ENCODE results near the gene ESPL1.
"Not testable (repeated sequence)": the region's sequence is repeated elsewhere in the genome, so short reads cannot be mapped to it uniquely, and the experiment has no call there.

ESPL1 gene

DNA sequence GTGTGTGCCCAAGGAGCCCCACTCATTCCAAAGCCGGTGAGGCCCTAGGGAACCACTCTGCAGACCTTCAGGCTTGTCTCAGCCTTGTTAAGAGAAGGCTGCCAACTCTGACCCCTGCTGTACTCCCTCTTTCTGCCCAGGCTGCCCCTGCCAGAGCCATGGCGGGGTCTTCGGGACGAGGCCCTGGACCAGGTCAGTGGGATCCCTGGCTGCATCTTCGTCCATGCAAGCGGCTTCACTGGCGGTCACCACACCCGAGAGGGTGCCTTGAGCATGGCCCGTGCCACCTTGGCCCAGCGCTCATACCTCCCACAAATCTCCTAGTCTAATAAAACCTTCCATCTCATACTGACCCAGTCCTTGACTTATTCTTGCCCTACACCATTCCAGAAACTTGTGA, 38.7 kb downstream of the ESPL1 start:
- DNase-seq: no peak

DNA sequence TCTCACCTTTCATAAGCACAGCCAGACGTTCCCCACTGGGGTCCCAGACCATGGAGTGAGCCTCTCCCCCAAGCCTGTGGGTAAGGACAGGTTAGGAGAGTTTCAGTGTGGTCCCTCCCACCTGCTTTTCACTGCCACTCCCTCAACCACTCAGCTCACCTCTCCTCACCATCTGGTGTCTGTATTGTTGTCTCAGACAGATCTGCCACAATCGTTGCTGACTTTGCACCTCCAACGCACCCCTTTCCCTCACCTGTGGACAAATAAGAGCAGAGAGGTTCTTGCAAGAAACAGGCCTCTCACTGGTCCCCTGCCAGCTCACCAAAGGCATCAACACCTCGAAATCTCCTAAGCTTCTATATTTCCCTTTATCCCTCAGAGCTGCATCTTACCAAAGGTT, 40.2 kb downstream of the ESPL1 start:
- no peak for DNase-seq

DNA sequence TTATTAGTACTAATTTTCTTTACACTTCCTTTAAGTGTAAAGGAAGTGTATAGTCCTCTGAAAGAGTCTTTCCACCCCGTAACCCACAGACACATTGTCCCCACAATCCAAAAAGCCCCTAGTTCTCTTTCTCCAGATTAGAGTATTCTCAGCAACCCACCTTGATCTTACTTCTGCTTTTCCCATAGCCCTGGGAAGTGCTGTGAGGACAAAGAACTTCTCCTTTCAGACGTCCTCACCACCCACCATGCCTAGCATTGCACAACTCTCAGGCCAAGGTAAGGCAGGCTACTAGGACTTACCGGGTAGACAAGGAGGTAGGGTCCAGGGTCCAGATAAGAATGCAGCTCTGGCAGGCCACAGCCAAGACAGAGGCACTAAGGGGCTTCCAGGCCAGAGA, 45.9 kb downstream of the ESPL1 start:
- DNase-seq: no peak

DNA sequence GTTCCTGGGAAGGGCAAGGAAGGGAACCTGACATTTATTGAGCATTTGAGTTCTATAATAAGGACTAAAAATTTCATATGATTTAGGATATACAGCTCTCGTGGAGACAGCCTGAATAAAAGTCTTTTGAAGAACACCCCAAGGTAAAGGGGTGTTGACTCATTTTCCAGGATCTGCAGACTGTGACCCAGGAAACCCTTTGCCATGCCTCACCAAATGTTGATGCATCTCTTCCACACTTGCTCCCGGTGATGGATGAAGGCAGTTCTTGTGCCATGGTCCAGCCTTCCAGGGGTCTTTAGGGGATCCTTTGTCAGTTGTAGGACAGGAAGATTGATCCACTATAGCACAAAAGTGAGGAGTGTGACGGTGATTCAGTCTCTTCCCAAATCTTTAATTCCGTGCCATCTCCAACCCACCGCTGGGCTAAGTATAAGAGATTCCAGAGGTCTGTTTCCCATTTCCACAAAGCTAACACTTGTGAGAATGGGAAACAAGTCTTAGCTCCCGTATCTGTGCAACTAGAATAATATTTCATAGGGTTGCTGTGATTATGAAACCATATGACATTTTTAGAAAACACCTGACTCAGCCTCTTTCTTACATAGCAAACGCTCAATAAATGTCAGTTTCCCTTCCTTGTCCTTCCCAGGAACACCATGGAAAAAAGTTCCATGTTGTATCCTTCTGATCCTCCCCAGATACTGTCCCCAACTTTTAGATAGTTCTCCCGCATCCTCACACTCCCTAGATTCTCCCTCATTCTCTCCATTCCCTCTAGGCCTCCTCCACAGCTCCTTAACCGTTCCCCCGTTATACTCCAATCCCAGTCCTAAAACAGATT, 52.5 kb downstream of the ESPL1 start:
- DNase-seq: no peak

DNA sequence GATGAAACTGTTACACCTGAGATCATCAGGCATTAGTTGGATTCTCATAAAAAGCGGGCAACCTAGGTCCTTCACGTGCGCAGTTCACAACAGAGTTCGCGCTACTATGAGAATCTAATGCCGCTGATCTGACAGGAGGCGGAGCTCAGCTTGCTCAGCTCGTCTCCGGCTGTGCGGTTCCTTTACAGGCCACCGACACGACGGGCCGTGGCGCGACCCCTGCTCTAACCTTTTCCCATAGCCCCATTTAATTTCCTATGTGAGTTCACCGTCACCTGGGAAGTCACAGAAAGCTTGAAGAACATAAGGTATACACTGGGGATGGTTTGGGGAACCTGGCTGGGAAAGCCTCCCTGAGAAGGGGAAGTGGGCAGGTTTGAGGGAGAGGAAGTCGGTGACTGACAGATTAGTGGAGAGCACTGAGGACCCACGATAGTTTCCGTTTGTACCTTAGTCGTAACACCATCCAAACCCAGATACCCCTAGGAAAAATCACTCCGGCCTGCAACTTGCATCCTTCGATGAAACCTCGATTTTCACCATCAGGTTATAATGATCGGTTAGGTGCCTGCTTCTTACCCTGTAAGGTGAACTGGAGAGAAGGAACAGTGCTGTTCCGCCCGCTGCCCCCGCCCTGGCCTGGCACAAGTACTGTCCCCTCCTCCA, 56.1 kb downstream of the ESPL1 start:
- peak; percentile 51 for DNase-seq

DNA sequence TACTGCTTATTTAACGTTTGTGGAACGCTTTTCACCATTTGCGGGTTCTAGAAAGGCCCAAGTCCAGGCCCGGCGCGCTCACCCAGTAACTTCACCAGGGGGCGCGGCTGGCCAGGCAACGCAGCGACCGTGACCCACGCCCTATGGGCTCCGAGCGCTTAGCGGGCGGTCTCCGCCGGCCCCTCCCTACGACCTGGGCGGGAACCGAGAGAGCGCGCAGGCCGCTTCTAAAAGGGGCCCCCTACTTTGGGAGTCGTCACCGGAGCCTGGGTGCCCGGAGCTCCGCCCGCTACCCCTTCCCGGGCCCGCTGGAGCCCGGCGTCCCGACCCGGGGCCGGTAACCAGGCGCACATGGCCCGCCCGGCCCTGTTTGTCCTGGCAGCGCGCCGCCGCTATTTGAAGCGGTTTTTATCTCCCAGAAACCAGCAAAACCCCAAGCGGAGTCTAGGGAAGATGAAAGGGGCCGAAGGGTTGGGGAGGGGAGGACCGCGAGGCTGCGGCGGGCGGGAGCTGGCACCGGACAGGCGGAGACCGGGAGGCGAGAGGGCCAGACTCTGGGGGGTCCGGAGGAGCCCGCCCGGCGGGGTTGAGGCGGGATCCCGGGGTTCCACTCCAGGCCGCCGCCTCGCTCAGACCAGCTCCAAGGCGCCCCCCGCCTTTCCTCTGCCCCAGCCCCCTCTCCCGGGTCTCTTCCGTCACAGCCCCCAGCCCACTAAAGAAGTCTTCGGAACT, 56.8 kb downstream of the ESPL1 start:
- DNase-seq: peak; percentile 88

DNA sequence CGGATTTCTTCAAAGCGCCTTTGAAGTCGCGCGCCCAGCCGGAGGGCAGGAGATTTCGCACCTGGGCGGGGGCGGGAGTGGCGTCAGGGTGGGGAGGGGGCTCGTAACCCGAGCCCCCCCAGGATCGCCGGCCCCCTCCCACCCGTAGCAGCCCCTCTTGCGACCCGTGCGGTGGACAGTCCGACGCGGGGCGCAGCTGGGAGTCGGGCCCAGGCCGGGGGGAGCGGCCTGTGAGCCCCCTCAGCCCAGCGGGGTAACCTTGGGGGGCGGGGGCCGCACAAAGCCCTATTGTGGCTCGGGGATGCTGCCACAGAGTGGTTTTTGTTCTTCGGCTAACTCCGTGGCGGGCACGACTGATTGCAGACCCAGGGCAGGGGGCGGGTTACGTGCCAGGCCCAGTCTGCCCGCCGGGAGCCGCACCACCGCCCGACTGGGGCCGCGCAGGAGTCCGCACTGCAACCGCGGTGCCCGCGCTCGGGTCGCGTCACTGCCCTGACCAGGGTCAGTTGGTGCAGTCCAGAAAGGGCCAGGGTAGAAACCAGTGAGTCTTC, 57.5 kb downstream of the ESPL1 start:
- peak; percentile 8 for DNase-seq

DNA sequence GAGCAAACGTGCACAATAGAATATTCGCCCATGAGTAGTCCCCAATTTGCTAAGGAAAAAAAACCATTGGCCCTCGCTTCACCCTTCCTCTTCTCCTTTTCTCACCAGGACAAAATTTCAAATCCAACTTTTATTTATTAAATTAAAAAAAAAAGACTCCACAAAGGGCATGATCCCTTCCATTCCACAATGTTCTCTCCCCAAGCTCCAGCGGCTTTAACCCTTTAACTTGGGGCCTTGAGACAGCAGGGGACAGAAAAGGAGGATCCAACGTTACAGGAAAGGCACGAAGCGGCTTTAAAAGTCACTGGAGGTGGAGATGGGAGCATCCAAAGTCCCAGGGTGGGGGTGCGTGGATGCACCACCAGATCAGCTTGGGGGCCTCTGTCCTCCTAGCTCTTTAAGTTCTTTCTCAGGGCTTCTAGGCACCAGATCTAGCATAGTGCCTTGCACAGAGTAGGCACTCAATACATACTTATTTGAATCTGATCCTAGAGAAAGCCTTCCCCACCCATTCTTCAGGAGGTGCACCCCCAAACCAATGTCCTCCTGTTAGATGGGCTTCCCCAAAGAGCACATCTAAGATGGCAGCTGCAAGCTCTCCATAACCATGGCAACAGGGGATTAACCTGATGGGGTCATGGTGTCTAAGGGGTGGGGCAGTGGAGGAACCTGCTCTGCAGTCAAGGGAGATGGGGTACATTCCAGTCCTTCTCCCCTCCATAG, 58.5 kb downstream of the ESPL1 start:
- DNase-seq: no peak

DNA sequence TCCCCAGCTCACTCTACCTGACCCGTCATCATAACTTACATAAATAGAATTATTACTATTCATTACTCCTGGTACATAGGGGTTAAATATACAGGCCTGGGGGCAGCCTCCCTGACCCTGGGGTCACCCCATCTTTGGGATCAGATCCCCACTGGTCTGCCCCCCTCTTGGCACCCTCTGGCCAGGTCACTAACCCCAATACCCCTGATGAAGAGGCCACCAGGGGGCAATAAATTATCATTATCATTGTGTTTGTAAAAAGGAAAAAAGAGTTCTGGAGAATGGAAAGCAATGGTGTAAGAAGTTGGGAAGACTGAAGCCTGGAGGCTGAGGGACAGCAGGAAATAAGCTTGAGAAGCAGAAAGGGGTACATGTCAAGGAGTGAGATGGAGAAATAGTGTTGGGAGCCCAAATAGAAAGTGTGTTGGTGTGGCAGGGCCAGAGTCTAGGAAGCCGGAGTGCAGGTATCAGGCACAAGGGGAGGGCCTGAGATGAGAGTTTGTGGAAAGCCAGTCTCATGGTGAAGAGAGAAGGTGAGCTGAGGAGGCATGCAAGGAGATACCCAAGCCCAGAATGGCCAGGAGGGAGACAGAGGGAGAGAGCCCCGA, 59.4 kb downstream of the ESPL1 start:
- DNase-seq: no peak

DNA sequence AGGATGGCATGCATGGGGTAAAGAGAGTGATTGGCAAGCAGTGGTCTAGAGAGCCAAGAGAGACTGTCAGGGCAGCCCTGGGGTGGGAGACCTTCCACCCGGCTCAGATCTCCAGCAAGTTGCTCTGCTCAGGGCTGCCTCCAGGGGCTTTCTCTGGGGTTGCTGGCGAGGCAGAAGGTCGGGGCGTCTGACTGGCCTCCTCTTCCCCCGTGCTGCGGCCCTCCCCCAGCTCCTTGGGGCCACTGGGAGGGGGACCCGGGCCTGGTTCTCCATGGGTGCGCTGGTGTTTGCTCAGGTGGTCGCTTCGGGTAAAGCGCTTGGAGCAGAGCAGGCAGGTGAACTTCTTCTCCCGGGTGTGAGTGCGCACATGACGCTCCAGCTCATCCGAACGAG, 59.9 kb downstream of the ESPL1 start:
- DNase-seq: no peak

DNA sequence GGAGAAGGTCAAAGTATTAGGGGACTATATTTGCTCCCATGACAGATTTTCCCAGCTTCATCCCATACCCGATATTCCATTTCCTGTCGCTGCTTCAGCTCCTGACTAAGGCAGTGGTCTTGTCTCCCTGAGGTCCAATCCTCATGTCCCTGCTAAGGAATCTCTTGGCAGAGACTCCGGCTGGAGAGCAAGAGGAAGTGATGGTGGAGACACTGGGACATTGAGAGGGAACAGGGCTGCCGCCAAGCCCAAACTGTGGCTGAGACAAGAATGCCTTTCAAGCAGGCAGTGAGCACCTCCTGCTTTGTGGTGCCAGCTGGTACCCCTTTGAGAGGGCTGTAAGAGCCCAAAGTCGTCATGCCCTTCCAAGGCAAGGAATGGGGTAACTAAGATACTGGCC, 62.6 kb downstream of the ESPL1 start:
- no peak for DNase-seq

DNA sequence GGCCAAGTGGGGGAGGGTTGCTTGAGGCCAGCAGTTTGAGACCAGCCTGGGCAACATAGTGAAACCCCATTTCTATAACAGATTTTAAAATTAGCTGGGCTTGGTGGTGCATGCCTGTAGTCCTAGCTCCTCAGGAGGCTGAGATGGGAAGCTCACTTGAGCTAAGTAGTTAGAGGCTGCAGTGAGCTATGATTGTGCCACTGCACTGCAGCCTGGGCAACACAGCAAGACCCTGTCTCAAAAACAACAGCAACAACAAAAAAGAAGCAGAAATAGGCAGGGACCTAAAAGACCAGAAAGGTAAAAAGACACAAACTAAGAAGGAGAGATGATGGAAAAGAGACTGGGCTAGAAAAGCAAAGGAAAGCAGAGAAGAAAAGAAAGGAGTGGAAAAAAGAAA, 64.2 kb downstream of the ESPL1 start:
- not testable (repeated sequence) for DNase-seq

DNA sequence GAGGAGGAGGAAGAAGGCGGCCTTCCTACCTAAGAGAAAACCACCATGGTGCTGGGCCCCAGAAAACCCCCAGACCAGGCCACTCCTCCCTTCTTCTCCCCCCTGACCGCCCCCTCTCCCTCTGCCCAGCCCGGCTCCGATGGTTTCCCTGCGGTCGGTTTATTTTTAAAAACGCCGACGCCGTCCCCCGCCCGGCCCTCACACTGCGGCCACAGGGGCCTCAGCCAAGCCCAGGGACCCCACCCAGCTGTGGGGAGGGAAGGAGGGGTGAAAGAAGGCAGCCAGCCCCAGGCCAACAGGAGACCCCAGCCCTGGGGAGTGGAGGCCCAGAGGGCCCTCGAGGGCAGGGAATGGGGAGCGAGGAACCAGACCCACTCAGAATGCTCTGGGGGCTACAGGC, 64.6 kb downstream of the ESPL1 start:
- DNase-seq: no peak

DNA sequence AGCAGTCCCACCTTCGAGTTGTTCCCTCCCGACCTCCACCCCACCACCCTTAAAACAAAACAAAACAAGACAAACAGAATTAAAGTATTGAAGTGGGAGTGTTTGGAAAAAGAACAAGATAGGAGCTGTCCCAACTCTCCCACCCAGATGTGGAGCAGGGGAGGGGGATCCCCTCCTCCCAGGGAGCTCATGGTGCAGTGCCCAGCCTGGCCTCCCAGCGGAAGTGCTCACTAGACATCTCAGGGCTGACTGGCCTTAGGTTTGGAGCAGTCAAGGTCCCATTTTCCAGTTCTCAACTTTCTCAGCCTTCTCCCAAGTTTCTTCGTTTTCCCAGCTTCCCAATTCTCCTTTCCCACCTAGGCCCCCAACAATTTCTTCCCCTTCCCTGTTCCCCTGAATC, 65.2 kb downstream of the ESPL1 start:
- DNase-seq: no peak

DNA sequence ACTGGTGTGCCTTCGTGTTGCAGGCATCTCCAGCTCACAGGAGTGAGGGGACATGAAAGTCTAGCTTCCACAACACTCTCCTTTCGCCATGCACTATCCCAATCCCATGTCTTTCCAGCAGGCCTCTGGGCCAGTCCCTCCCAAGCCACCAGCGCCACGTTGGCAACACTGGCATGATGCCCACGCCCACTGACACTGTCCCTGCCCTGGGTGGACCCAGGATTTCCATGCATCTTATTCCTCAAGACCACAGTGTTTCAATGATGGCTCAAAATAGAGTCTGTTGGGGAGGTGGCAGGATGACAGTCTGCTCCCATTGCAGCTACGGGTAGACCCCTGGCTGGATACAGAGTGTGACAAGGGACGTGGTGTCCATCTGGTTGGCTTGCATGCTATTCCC, 65.7 kb downstream of the ESPL1 start:
- no peak for DNase-seq

DNA sequence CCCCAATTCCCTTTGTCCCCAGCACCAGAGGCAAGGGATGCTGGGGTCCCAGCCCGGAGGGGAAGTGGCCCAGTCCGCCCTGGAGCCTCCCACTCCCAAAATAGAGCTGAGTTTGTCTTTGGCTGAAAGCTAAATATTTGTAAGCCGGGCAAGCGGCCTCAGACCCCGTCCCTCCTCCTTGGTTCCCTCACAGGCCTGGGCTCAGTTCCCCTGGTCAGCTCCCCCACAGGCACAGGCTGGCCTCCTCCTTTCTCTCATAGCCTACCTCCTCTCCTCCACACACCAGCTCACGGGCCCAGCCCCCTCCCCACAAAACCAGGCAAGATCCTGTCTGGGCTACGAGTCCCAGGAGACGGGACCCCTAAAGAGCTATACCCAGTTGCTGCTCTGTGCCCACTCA, 66.7 kb downstream of the ESPL1 start:
- DNase-seq: no peak

DNA sequence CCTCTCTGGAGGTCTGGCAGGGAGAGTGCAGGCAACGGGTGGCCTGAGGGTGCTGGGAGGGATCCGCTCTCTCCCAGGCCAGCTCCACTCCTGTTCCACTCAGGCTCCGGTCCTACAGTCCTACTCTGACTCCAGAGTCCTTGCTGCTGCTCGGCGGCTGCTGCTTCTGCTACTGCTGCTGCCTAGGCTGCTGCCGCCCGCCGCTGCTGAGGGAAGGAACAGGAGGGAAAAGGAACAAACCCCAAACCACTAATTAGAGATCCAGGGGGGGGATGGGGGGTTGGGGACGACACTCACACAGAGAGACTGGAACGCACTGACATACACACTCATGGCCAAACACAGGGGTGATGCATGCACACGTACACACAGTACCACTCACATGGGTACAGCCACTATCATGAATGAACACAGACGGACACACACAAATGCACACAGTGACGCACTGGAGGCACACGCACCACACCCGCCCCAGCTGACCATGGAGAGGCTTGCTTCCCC, 68.1 kb downstream of the ESPL1 start, which contains the start of gene SP7:
Gene SP7, minus strand, starts transcription at position 174 of the 501 bp plus-strand sequence. CDS start 708 bp downstream, outside the sequence.
- DNase-seq: no peak

DNA sequence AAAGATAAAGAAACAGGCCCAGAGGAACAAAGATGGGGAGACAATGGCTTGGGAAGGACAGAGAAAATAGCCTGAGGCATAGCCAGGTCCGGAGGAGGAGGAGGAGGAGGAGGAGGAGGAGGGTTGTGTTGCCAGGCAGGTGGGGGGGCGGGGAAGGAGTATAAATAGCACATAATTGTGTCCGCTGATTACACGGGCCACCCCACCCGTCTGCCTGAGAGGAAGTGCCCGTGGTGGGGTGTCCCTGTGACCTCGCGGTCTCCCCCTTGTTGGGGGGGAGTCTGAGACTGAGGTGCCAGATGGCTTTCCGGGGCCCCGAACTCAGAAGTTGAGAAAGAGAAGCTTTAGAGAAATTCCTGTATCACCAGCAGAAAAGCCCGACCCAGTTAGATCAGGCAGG, 69.9 kb downstream of the ESPL1 start:
- no peak for DNase-seq

DNA sequence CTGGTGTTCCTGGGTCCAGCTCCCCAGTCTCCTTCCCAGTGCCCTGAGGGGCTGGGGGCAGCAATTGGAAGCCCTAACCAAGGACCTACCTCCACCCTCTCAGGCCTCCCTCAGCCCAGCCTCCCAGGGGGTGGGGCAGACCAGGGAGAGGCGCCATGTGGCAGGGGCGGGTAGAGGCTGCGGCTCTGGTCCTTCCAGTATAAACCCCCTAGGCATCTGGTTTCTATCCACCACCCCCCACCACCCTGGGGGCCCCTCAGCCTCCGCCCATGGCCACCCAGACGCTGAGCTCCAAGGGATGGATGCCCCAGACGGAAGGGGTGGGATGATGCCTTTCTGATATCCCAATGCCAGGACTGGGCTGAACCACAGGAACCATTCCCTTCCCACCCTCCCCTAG, 70.8 kb downstream of the ESPL1 start:
- DNase-seq: no peak

DNA sequence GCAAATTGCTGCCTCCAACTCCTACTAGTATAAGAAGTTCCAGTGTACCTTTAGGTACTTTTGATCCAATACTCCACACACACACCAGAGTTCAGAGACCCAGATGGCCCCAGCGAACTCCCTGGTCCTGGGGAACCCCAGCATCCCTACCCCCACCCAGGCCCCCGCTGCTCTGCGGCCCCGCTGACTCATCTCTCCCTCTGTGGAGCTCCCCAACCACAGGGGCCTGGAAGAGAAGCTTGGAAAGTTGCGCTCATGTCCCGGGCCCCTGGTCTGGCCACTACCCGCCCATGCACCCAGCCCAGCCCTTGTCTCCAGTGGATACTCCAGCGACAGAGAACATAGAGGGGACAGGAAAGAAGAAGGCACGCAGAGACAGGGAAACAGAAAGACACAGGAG, 72.3 kb downstream of the ESPL1 start:
- no peak for DNase-seq
